SK-N-MC (cell line): ENCODE measurements around the gene UPK3B.
"Not testable (repeated sequence)": the region's sequence is repeated elsewhere in the genome, so short reads cannot be mapped to it uniquely, and the experiment has no call there.

Experiments used
- FOXP2 ChIP-seq: optimal IDR thresholded peaks from 2 replicates; pipeline ENCODE3; 2011; ENCODE audit warnings: mild to moderate bottlenecking, moderate library complexity; ENCODE audit not compliant: insufficient read depth; ENCODE audit errors: extremely low read length, control extremely low read depth
- POLR2AphosphoS5 ChIP-seq: IDR thresholded peaks from 2 replicates; pipeline ENCODE4 v1.6.1; 2012; ENCODE audit warnings: mild to moderate bottlenecking, low read depth, low read length, borderline replicate concordance

DNA sequence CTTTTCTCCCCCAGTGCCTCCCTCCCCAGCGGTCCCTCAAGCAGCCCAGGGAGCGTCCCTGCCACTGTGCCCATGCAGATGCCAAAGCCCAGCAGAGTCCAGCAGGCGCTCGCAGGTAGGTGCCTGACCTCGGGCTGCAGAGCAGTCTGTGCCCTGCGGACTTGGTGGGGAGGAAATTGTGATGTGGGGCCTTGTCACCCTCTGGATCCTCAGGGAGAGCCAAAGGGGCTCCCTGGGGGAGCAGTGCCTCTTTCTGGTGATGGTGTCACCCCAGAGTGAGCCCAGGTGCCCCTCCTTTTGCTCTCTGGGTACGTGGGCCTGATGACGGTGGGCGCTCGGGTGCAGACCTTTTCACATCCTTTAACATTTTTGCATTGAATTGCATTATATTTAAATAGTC lies 18.2 kb upstream of the UPK3B start:
- TF ChIP-seq POLR2AphosphoS5, FOXP2: not testable (repeated sequence)
